ENCODE results near the gene EPHB3. TPM values are rescaled to one million over a fixed set of nuclear protein-coding genes. Genes with fewer than 3 reads are reported as not detected.

EPHB3 gene
- total and polyA plus RNA-seq, 4 donors = 0.14 to 1.8 (median 0.67) TPM

DNA sequence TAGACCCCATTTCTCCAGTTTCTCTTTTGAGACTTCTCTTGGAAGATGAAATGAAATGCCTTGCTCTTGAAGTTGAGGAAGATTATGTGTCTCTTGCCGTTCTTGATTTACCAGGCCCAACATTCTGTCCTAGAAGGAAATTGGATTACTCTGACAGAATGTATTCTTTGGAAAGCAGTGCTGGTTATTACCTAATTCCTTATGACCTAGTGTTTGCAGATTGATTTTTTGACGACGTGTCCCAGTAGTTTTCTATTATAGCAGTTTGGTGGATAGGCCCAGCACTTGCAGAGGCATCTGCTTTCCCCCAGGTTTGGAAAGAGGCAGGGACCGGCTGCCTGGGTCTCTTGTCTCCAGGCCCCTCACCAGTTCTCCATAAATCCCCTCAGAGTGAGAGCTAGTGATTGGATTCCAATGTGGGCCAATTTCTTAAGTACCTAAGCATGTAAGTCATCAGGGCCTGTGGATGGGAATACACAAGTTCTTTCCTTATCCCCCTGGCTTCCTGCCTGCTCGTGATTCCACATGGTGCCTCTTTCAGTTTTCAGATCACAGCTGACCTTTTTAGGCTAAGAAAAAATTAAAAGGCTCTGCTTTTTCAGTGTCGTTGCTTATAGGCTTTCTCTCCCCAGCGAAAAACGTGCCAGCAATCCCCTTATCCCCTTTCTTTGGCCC lies 50.2 kb downstream of the EPHB3 start:
- TF ChIP-seq ZBTB33 (IDR thresholded peaks at IDR 0.05) (no peak), RAD21 (IDR thresholded peaks at IDR 0.05) (no peak)
- H3K27ac ChIP-seq (ENCODE audit: low read depth in 1 of 2, low read length in 2 of 2) = no peak overlapping the region
- no peaks in the 10 kb centered on the region for H3K9me3 ChIP-seq (ENCODE audit: control insufficient read depth in 4 of 4, low read length in 3 of 4)
- H3K9ac ChIP-seq (ENCODE audit: low read depth in 1 of 2, low read length in 2 of 2) = no peak overlapping the region
- H3K4me3 ChIP-seq (ENCODE audit: low read depth in 1 of 3, low read length in 3 of 3) = no peak overlapping the region
- no peaks in the 10 kb centered on the region for H3K36me3 ChIP-seq (ENCODE audit: control insufficient read depth in 4 of 4, insufficient read depth in 3 of 4, low read depth in 1 of 4, low read length in 3 of 4)
- 75% methylated on average over 8 of the region's 8 CpGs for WGBS
- no peaks in the 10 kb centered on the region for H3K27me3 ChIP-seq (ENCODE audit: control insufficient read depth in 4 of 4, insufficient read depth in 4 of 4, low read length in 3 of 4)
- H3K4me1 ChIP-seq (ENCODE audit: control insufficient read depth in 4 of 4, insufficient read depth in 4 of 4, low read length in 3 of 4) = no peaks in the 10 kb centered on the region
- DNase-seq (ENCODE audit: low spot score) = no peak

DNA sequence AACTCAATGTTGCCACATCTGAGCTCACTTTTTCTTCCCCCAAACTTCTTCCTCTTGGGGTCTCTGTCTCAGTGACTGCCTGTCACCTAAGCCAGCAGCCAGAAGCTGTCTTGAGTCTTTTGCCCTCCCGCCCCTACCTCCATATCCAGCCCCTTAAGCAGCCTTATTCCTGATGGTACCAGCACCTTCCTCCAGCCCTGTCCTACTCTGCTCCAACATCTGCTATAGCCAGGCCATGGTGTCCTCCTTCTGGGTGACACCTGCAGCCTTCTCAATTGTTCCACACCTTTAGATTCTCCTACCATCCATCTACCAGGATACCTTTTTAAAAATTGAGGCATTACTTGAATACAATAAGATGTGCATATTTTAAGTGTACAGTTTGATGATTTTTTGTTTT lies 53.8 kb downstream of the EPHB3 start:
- TF ChIP-seq, protein P1, sequence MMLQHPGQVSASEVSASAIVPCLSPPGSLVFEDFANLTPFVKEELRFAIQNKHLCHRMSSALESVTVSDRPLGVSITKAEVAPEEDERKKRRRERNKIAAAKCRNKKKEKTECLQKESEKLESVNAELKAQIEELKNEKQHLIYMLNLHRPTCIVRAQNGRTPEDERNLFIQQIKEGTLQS (IDR thresholded peaks at IDR 0.05) = no peak
- no peak for TF ChIP-seq ZBTB33 (IDR thresholded peaks at IDR 0.05)
- WGBS = 100% methylated on average over 1 of the region's 1 CpG
- no peak for DNase-seq (ENCODE audit: low spot score)

GRCh38 chr3:184616436-184616835 lies 54.9 kb downstream of the EPHB3 start:
- Histone ChIP-seq H3K4me3 (ENCODE audit: low read depth in 1 of 3, low read length in 3 of 3) (no peak overlapping the region), H3K27me3 (ENCODE audit: control insufficient read depth in 4 of 4, insufficient read depth in 4 of 4, low read length in 3 of 4) (peaks cover 0 to 3% (median 0%) of the 10 kb centered on the region in 4 donors), H3K36me3 (ENCODE audit: control insufficient read depth in 4 of 4, insufficient read depth in 3 of 4, low read depth in 1 of 4, low read length in 3 of 4) (no peaks in the 10 kb centered on the region), H3K27ac (ENCODE audit: low read depth in 1 of 2, low read length in 2 of 2) (no peak overlapping the region), H3K9me3 (ENCODE audit: control insufficient read depth in 4 of 4, low read length in 3 of 4) (no peaks in the 10 kb centered on the region), H3K4me1 (ENCODE audit: control insufficient read depth in 4 of 4, insufficient read depth in 4 of 4, low read length in 3 of 4) (peaks cover 0 to 5% (median 2%) of the 10 kb centered on the region in 4 donors), H3K9ac (ENCODE audit: low read depth in 1 of 2, low read length in 2 of 2) (no peak overlapping the region)
- DNase-seq (ENCODE audit: low spot score) = no peak
- WGBS = 78% methylated on average over 5 of the region's 5 CpGs
- no peak for TF ChIP-seq SP1 (IDR thresholded peaks at IDR 0.05)
- no peak for TF ChIP-seq YY1 (IDR thresholded peaks at IDR 0.05)
- TF ChIP-seq HNF4A (conservative IDR thresholded peaks at IDR 0.05) = no peak
- TF ChIP-seq FOXA2 (IDR thresholded peaks at IDR 0.05) = no peak
- TF ChIP-seq GABPA (IDR thresholded peaks at IDR 0.05 in 1 of 2, conservative IDR thresholded peaks at IDR 0.05 in 1 of 2) = no peak
- TF ChIP-seq MAX (IDR thresholded peaks at IDR 0.05) = no peak
- TF ChIP-seq, protein P1 (IDR thresholded peaks at IDR 0.05) = no peak
- TF ChIP-seq RXRA (IDR thresholded peaks at IDR 0.05) = no peak
- no peak for TF ChIP-seq NR2F2 (IDR thresholded peaks at IDR 0.05)
- TF ChIP-seq, protein P2, sequence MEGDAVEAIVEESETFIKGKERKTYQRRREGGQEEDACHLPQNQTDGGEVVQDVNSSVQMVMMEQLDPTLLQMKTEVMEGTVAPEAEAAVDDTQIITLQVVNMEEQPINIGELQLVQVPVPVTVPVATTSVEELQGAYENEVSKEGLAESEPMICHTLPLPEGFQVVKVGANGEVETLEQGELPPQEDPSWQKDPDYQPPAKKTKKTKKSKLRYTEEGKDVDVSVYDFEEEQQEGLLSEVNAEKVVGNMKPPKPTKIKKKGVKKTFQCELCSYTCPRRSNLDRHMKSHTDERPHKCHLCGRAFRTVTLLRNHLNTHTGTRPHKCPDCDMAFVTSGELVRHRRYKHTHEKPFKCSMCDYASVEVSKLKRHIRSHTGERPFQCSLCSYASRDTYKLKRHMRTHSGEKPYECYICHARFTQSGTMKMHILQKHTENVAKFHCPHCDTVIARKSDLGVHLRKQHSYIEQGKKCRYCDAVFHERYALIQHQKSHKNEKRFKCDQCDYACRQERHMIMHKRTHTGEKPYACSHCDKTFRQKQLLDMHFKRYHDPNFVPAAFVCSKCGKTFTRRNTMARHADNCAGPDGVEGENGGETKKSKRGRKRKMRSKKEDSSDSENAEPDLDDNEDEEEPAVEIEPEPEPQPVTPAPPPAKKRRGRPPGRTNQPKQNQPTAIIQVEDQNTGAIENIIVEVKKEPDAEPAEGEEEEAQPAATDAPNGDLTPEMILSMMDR (IDR thresholded peaks at IDR 0.05; ENCODE audit: low read depth, low read length, missing input control) = no peak
- TF ChIP-seq TAF1 (conservative IDR thresholded peaks at IDR 0.05) = no peak
- TF ChIP-seq, protein P3, sequence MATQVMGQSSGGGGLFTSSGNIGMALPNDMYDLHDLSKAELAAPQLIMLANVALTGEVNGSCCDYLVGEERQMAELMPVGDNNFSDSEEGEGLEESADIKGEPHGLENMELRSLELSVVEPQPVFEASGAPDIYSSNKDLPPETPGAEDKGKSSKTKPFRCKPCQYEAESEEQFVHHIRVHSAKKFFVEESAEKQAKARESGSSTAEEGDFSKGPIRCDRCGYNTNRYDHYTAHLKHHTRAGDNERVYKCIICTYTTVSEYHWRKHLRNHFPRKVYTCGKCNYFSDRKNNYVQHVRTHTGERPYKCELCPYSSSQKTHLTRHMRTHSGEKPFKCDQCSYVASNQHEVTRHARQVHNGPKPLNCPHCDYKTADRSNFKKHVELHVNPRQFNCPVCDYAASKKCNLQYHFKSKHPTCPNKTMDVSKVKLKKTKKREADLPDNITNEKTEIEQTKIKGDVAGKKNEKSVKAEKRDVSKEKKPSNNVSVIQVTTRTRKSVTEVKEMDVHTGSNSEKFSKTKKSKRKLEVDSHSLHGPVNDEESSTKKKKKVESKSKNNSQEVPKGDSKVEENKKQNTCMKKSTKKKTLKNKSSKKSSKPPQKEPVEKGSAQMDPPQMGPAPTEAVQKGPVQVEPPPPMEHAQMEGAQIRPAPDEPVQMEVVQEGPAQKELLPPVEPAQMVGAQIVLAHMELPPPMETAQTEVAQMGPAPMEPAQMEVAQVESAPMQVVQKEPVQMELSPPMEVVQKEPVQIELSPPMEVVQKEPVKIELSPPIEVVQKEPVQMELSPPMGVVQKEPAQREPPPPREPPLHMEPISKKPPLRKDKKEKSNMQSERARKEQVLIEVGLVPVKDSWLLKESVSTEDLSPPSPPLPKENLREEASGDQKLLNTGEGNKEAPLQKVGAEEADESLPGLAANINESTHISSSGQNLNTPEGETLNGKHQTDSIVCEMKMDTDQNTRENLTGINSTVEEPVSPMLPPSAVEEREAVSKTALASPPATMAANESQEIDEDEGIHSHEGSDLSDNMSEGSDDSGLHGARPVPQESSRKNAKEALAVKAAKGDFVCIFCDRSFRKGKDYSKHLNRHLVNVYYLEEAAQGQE (IDR thresholded peaks at IDR 0.05) = no peak
- TF ChIP-seq EGR1 (IDR thresholded peaks at IDR 0.05; ENCODE audit: low read depth in 2 of 2) = no peak
- TF ChIP-seq RAD21 (IDR thresholded peaks at IDR 0.05) = no peak

More for the DNA sequence above, 53.8 kb downstream of the EPHB3 start:
- Histone ChIP-seq H3K27ac (ENCODE audit: low read depth in 1 of 2, low read length in 2 of 2) (no peak overlapping the region), H3K9me3 (ENCODE audit: control insufficient read depth in 4 of 4, low read length in 3 of 4) (no peaks in the 10 kb centered on the region), H3K4me1 (ENCODE audit: control insufficient read depth in 4 of 4, insufficient read depth in 4 of 4, low read length in 3 of 4) (peaks cover 0 to 5% (median 2%) of the 10 kb centered on the region in 4 donors), H3K36me3 (ENCODE audit: control insufficient read depth in 4 of 4, insufficient read depth in 3 of 4, low read depth in 1 of 4, low read length in 3 of 4) (no peaks in the 10 kb centered on the region), H3K27me3 (ENCODE audit: control insufficient read depth in 4 of 4, insufficient read depth in 4 of 4, low read length in 3 of 4) (peaks cover 0 to 3% (median 0%) of the 10 kb centered on the region in 4 donors), H3K4me3 (ENCODE audit: low read depth in 1 of 3, low read length in 3 of 3) (no peak overlapping the region), H3K9ac (ENCODE audit: low read depth in 1 of 2, low read length in 2 of 2) (no peak overlapping the region)
